ENCODE data around the gene KAZN. TPM values are rescaled to one million over a fixed set of nuclear protein-coding genes. Genes with fewer than 3 reads are reported as not detected.

KAZN gene
- polyA plus RNA-seq, 1 of the 3 experiments (the other 2 are of a cell fraction) = 6.8 TPM

- CTCF ChIA-PET = interaction anchor here (1.0 to 1.3 kb wide), 3 partner anchors 14 to 213 kb away, joined by 3 read pairs; no protein-coding TSS in a partner anchor
Observed at GRCh38 chr1:15075175-15075574, 476.7 kb downstream of the KAZN start.

GRCh38 chr1:15075817-15076216 lies 477.3 kb downstream of the KAZN start:
- no peak overlapping the region for H3K9ac ChIP-seq
- H3K4me1 ChIP-seq (ENCODE audit: control insufficient read depth in 1 of 2, insufficient read depth in 2 of 2, low read depth in 1 of 2, low read length in 1 of 2) = no peaks in the 10 kb centered on the region; a peak in 1 of 4 replicates
- no peaks in the 10 kb centered on the region for H4K20me1 ChIP-seq (ENCODE audit: insufficient read depth)
- H3K4me3 ChIP-seq (ENCODE audit: low read depth in 2 of 2, low read length in 1 of 2) = no peak overlapping the region
- DNase-seq = no peak
- 67% methylated on average over 2 of the region's 2 CpGs for WGBS (ENCODE audit: low lambda C conversion rate)
- no peak overlapping the region for H3K4me2 ChIP-seq
- H3K27ac ChIP-seq (ENCODE audit: low read depth in 2 of 2, low read length in 1 of 2) = no peak overlapping the region
- H3K9me3 ChIP-seq = no peaks in the 10 kb centered on the region
- ChIA-PET POLR2A (no interaction called here), CTCF (interaction anchor here (0.8 to 3.3 kb wide), 6 partner anchors 12 to 213 kb away, joined by 3 to 13 read pairs (median 3); no protein-coding TSS in a partner anchor)
- peaks cover 3% of the 10 kb centered on the region for H3F3A ChIP-seq (replicated peaks; ENCODE audit: insufficient read depth)
- H2AFZ ChIP-seq (ENCODE audit: low read depth) = no peak overlapping the region
- TF ChIP-seq RFX5 (IDR thresholded peaks at IDR 0.05; ENCODE audit: low read length) (no peak), FOXM1 (IDR thresholded peaks at IDR 0.05; ENCODE audit: low read depth) (no peak), MAX (IDR thresholded peaks at IDR 0.05; ENCODE audit: low read depth) (no peak), ZBTB33 (IDR thresholded peaks at IDR 0.05; ENCODE audit: borderline replicate concordance, low read depth) (no peak), RCOR1 (IDR thresholded peaks at IDR 0.05; ENCODE audit: low read length) (no peak), EZH2phosphoT487 (IDR thresholded peaks at IDR 0.05; ENCODE audit: borderline replicate concordance, low read depth) (no peak), MEF2A (IDR thresholded peaks at IDR 0.05; ENCODE audit: borderline replicate concordance, low read depth) (no peak), TAF1 (IDR thresholded peaks at IDR 0.05; ENCODE audit: borderline replicate concordance, low read depth, low read length) (no peak), TEAD4 (IDR thresholded peaks at IDR 0.05; ENCODE audit: borderline replicate concordance, insufficient read depth) (no peak), FOSL2 (IDR thresholded peaks at IDR 0.05; ENCODE audit: borderline replicate concordance, low read depth) (no peak), RAD21 (IDR thresholded peaks at IDR 0.05; ENCODE audit: low read length) (no peak), EP300 (IDR thresholded peaks at IDR 0.05; ENCODE audit: borderline replicate concordance in 1 of 2, low read depth in 1 of 2, low read length in 1 of 2) (no peak)
- H3K36me3 ChIP-seq (replicated peaks in 1 of 2; ENCODE audit: control insufficient read depth in 1 of 2, insufficient read depth in 2 of 2, low read length in 1 of 2) = peaks cover 0 to 2% of the 10 kb centered on the region in 2 experiments
- H3K79me2 ChIP-seq (ENCODE audit: insufficient read depth) = no peaks in the 10 kb centered on the region
- H3K9me2 ChIP-seq = no peaks in the 10 kb centered on the region
- H3K27me3 ChIP-seq (ENCODE audit: insufficient read depth) = no peaks in the 10 kb centered on the region

More at GRCh38 chr1:15075175-15075574, 476.7 kb downstream of the KAZN start:
- Histone ChIP-seq H3K4me1 (ENCODE audit: control insufficient read depth in 1 of 2, insufficient read depth in 2 of 2, low read depth in 1 of 2, low read length in 1 of 2) (no peaks in the 10 kb centered on the region; a peak in 1 of 4 replicates), H3K27me3 (ENCODE audit: insufficient read depth) (no peaks in the 10 kb centered on the region), H2AFZ (ENCODE audit: low read depth) (no peak overlapping the region), H3F3A (replicated peaks; ENCODE audit: insufficient read depth) (peaks cover 3% of the 10 kb centered on the region), H3K9me3 (no peaks in the 10 kb centered on the region), H3K9ac (no peak overlapping the region), H3K27ac (ENCODE audit: low read depth in 2 of 2, low read length in 1 of 2) (no peak overlapping the region), H3K79me2 (ENCODE audit: insufficient read depth) (no peaks in the 10 kb centered on the region), H3K4me3 (ENCODE audit: low read depth in 2 of 2, low read length in 1 of 2) (no peak overlapping the region), H3K4me2 (no peak overlapping the region), H3K36me3 (replicated peaks in 1 of 2; ENCODE audit: control insufficient read depth in 1 of 2, insufficient read depth in 2 of 2, low read length in 1 of 2) (peaks cover 0 to 2% of the 10 kb centered on the region in 2 experiments), H4K20me1 (ENCODE audit: insufficient read depth) (no peaks in the 10 kb centered on the region), H3K9me2 (no peaks in the 10 kb centered on the region)
- no peak for TF ChIP-seq IRF3 (IDR thresholded peaks at IDR 0.05; ENCODE audit: low read depth, low read length)
- no peak for TF ChIP-seq MXI1 (IDR thresholded peaks at IDR 0.05; ENCODE audit: low read depth, low read length)
- TF ChIP-seq EZH2phosphoT487 (IDR thresholded peaks at IDR 0.05; ENCODE audit: borderline replicate concordance, low read depth) = no peak
- no peak for TF ChIP-seq YY1 (IDR thresholded peaks at IDR 0.05; ENCODE audit: low read depth)
- TF ChIP-seq EP300 (IDR thresholded peaks at IDR 0.05; ENCODE audit: borderline replicate concordance in 1 of 2, low read depth in 1 of 2, low read length in 1 of 2) = no peak
- DNase-seq = no peak
- WGBS (ENCODE audit: low lambda C conversion rate) = 99% methylated on average over 6 of the region's 6 CpGs
- POLR2A ChIA-PET = no interaction called here
